ENCODE measurements around the gene CDC42EP1.
A peak's percentile ranks its signal among the peaks of the same experiment; 100 is the strongest.

Gene CDC42EP1

DNA sequence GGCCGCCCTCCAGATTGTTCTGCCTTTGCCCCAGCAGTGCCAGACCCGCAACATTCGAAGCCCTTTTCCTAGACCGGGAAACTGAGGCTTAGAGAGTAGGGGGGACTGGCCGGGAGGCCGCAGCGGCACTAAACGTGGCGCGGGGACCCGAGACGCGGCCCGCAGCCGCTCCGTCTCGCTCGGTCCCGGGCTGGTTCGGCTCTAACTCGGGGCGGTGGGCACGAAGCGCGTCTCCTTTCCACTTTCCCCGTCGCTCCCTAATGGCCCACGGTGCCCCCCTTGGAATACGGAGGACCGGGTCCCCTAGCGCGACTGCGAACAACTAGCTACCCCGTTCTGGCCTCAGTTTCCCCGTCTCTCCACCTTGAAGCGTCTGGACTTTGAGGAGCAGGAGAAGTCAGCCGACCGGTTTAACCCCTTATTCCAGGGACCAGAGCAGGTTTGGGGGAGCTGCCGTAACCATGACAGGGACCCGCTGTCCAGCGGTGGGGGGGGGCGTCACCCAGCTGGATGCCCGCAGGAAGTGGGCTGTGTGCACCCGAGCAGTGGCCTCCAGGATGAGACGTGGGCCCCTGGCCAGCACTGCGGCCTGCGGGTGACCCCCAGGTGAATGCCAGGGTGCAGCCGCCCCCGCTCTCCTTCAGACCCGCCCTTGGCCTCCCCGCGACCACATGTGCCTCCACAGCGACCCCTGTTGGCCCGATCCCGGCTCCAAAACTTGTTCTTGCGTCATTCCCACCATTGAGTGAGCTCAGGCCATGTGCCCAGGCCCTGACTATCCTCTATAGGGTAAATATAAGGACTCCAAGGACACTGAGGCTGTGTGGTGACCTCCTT is 1.1 kb downstream of the CDC42EP1 start:
- peak; percentile 63 for DNase-seq

DNA sequence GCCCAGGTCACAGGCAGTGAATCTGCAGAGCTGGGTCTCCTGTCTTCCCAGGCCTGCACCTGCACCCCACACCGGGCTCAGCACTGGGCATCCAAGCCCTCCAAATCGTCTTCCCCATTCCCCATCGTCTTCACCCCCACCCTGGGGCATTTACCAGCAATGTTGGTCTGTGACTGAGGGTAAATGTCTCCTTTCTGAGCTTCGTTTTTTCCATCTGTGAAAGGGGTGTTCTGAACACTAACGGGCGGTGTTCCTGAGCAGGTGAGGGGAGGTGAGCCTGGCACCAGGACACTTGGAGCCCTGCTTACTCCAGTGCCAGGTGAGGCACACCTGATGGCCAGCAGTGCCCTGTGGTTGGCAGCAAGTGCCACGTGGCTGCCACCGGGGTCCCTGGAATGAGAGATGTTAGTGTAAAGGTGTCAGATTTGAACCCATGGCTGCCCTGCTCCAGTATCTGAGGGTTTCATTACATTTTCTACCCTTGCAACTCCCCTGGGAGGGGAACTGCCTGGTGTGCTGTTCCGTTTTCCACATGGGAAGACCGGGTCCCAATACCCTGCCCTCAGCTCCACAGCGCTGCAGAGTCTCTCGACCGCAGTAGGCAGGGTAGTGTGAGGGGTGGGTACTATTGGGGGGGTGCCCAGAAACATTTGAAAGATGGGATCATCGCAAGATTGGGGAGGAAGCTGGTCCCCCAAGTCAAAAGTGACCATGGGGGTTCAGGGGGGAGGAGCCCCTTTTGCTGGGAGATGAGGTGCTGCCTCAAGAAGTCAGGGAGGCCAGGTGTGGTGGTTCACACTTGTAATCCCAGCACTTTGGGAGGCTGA is 2.0 kb downstream of the CDC42EP1 start:
- no peak for DNase-seq

GRCh38 chr22:37563153-37564081 is 3.1 kb downstream of the CDC42EP1 start:
- DNase-seq: no peak

DNA sequence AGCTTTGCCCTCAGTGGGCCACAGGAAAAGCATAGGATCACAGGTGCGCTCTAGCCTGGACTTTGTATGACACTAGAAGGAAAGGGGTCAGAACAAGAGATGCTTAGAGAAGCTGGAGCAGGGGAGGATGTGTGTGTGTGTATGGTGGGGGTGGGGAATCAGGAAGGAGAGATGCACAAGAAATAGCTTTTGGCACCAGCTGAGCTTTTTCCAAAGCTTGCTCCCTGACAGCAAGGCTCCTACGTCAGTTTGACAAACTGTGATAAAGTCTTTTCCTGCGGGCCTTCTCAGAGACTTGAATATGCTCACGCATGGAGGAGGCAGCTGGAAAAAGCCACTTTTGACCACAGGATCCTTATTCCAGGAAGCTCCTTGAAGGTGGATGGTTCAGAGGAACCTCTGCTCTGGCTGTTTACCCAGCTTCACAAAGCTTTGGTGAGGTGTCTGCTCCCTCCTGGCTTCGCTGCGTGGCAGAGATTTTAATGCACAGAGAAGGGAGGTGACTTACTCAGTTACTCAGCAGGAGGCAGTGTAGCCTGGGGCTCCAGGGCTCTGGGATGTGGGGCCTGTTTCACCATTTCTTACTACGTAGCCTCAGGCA is 3.9 kb downstream of the CDC42EP1 start:
- DNase-seq: no peak

GRCh38 chr22:37565830-37566229 is 5.5 kb downstream of the CDC42EP1 start:
- no peak for DNase-seq

DNA sequence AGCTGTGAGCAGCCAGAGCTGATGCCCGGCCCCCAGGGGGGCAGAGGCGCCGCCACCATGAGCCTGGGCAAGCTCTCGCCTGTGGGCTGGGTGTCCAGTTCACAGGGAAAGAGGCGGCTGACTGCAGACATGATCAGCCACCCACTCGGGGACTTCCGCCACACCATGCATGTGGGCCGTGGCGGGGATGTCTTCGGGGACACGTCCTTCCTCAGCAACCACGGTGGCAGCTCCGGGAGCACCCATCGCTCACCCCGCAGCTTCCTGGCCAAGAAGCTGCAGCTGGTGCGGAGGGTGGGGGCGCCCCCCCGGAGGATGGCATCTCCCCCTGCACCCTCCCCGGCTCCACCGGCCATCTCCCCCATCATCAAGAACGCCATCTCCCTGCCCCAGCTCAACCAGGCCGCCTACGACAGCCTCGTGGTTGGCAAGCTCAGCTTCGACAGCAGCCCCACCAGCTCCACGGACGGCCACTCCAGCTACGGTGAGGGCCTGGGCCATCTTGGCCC is 6.1 kb downstream of the CDC42EP1 start:
- DNase-seq: no peak

- peak; percentile 70 for DNase-seq
These were observed 6.9 kb downstream of the CDC42EP1 start for GRCh38 chr22:37566903-37567798.

GRCh38 chr22:37568012-37568411 is 7.7 kb downstream of the CDC42EP1 start:
- no peak for DNase-seq

DNA sequence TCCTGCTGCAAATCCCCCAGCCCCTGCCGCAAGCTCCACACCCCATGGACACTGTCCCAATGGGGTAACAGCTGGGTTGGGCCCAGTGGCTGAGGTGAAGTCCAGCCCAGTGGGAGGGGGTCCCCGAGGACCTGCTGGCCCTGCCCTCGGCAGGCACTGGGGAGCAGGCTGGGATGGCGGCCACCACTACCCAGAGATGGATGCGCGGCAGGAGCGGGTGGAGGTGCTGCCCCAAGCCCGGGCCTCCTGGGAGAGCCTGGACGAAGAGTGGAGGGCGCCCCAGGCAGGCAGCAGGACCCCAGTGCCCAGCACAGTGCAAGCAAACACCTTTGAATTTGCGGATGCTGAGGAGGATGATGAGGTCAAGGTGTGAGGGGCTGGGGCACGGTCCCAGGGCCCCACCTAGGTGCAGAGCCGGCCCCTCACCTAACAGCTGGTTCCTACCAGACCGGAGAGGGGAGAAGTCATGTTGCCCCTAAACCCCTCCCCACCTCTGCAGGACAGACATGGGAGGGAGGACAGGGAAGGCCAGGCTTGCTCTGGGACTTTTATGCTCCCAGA is 8.2 kb downstream of the CDC42EP1 start:
- DNase-seq: no peak

DNA sequence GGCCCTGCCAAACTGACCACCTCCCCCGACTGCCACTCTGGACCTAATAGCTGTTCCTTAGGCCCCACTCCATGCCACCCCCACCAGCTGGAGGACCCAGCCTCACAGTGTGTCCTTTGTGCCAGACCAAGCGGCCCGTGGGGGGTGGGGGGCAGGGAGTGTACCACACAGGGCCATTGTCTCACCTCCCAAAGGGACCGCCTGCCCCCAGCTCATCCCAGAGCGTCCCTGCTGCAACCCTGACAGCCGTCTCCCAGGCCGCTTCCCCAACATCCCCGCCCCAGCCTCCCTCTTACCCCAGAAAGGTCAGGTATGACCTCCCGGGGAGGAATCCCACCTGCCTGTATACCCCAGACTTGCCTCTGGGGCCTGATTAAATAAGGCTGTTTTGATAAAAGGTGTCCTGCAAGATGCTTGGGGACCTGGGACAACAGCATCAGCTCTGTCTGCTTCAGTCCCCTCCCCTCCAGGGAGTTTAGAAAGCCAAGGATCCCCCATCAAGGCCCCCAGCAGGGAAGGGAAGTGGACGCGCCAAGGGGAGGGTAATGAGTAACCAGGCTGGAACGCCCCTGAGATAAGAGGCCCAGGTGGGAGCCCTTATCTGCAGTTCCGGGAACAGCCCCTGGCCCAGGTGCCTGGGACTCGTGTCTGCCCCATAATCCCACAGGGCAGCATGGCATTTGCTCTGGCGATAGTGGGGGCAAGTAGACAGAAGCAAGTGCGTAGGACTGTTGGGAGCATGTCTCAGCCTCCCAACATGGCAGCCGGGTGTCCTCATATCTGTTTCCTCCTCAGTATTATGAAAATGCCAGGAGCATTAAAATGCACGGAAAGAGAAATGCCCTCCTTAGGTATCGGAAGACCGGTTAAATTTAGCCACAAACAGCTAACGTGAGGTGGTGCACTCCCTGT is 9.0 kb downstream of the CDC42EP1 start:
- no peak for DNase-seq

DNA sequence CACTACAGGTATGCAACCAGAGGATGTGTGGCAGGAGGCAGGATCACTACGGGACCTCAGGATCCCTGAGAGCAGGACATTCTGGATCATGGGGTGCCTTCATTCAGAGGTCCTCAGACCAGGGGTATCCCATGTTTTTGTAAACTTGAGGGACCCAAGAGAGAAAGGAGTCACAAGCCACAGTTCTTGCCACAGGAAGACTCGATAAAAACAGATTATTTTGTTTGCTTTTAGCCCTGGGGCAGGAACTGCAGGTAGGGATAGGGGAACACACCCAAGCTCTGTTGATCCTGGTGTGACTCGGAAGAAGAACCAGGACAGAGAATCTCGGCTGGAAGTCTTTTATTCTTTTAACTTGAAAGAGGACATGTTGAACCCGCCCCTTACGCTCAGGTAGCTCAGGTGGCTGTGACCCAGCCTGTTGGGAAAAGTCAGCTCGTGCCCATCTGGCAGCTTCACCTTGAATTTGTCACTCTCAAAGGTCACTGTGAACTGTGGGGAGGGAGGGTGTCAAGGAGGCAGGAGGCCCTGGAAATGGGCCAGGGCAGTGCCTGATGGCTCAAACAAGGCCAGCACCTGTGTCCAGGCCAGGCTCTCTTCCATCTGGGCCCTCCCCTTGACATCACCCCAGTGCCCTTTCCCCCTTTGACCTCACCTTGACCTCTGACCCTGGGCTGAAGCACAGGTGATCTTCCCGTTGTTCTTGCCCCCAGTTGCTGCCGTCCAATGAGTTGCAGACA is 9.8 kb downstream of the CDC42EP1 start:
- no peak for DNase-seq

DNA sequence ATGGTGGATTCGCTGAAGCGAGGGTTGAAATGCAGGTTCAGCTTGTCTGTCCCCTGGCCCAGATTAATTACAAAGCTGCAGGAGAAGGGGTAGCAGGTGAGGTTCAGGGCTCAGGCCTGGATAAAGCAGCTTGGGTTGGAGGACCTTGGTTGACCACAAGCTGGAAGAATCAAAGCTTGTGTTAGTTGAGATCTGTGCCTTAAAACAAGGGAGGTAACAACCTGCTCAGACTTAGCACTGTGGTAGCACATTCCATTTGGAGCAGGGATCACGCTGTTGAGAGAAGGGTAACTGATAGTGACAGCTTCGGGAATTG is 10.3 kb downstream of the CDC42EP1 start:
- DNase-seq: no peak

- no peak for DNase-seq
These were observed 11.1 kb downstream of the CDC42EP1 start for GRCh38 chr22:37571258-37571991.

DNA sequence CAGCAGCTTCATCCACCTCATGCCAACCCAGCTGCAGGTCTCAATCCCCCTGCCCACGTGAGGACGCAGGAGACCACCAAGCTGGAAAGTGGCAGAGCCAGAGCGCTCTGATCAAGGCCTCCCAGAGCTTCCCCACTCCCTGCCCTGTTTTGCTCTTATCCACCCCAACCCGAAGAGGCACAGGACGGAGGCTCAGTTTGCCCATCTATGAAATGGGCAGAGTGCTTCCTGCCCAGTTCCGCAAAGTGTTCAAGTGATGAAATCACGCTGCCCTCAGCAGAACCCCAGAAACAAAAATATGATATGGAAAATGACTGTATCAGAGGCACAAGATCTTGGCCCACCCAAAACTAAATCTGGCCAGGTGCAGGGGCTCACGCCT is 11.7 kb downstream of the CDC42EP1 start:
- no peak for DNase-seq

- DNase-seq: no peak
These were observed 15.3 kb downstream of the CDC42EP1 start for GRCh38 chr22:37575490-37576003.

DNA sequence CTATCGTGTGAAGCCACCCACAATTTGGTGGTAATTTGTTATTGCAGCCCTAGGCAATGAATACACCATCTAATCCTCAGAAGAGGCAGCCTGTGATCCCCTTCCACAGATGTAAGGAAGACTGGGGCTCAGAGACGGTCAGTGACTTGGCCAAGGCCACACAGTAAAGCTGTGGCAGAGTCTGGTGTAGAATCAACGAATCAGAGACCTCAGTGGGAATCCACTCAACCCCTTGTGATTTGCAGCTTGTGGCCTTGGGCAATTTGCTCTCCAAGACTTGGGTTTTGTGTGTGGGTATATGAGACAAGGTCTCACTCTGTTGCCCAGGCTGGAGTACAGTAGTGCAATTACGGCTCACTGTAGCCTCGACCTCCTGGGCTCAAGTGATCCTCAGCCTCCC is 17.7 kb downstream of the CDC42EP1 start:
- DNase-seq: no peak

DNA sequence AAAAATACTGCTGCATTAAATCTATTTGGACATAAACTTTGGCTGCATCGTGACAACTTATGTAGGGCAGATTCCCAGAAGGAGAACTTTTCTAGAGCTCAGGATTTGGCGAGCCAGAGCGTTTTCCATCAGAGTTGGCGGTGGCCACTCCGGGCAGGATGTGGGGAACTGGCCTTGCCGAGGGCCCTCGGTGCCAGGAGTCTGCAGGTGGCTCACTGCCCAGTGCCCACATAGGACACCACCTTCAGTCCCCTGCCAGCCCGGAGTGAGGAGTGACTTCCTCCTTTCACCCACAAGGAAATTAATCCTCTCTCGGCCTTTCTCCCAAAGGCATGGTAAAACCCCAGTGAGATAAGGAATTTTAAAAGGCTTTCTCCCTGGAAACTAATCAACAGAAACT is 21.2 kb downstream of the CDC42EP1 start:
- no peak for DNase-seq

- DNase-seq: no peak
These were observed 22.2 kb downstream of the CDC42EP1 start for GRCh38 chr22:37582526-37582925.
